ENCODE results near the gene SYTL3. TPM values are rescaled to one million over a fixed set of nuclear protein-coding genes. Genes with fewer than 3 reads are reported as not detected.
"Not testable (repeated sequence)": the region's sequence is repeated elsewhere in the genome, so short reads cannot be mapped to it uniquely, and the experiment has no call there.

Gene SYTL3
- polyA plus RNA-seq, 1 donor = 10.5 TPM

DNA sequence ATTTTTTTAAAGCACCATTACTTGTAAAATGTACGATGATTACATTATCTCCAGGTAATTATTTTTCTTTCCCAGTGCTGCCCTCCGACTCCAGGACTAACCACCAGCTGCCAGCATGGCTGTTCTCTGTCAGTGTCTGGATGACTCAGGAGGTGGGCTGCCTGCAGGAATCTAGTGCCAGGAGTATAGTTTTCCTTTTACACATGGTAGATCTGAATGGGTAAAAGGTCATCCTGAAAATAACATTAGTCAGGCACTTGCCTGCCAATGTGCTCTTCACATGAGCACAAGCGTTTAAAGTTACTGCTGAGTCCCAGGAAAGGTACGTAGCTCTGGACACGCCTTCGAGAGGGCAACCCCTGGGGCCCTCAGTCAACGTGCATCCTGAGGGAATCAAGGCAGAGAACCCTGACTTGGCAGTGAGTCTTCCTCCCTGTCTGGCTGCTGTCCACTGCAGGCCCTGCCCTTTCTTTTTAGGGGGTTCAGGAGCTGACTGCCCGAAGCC lies 7.7 kb upstream of the SYTL3 start:
- no peak for DNase-seq

DNA sequence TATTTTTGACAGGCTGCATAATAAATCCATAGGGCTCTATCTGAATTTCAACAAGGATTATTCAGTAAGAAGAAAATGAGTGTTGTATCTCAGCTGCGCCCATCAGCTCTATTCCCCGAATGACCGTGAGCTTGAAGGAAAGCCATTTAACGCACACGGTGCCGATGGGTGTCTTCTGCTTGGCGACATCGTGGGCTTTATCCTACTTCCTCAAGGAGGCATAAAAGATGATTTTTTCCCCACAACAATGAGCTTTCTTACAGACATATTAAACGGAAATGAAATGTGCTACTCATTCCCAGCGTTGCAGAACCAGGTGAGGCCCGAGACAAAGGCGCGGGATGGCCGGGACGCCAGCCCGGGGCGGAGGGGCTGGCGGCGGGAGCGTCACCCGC lies 6.0 kb upstream of the SYTL3 start:
- no peak for DNase-seq

DNA sequence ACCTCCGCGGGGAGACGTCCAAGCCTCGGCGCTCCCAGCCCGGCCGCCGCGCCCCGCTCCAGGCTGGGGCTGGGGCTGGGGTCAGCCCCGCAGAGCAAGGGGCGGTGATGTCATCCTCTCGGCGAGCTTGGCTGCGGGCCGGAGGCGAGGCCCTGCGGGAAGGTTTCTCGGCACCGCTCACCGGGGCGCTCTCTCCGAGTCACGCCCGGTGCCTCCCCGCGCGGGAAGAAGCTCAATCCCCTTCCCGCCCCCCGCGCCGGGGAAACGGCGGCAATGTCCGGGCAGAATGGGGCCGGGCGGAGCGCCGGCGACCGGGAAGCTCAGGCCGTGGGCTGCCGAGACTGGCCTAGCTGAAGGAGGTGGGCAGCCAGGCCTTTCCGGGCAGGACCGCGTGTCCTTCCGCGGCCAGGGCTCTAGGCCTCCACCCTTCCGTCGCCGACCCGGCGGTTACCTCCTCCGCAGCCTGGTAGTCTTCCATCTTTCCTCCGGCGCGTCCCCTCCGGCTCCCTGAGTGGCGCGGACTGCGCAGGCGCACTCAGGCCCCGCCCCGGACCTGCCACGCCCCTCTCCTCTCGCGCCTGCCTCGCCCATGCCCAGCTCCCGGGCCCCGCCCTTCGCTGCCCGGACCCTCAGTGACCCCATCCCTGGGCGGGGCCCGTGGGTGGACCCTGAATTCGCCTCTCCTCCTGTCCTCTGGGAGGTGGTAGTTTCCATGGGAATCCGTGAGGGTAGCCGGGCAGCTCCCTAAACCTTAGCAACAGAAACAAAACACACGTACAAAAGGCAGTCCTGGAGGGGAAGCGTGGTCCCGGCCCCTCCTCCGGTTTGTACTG lies 5.4 kb upstream of the SYTL3 start, which contains the start of gene DYNLT1:
DYNLT1 (minus strand) TSS at position 513 of the 833 bp plus-strand sequence; CDS start at position 478, 35 bp downstream.
- DNase-seq = peak; percentile 93

DNA sequence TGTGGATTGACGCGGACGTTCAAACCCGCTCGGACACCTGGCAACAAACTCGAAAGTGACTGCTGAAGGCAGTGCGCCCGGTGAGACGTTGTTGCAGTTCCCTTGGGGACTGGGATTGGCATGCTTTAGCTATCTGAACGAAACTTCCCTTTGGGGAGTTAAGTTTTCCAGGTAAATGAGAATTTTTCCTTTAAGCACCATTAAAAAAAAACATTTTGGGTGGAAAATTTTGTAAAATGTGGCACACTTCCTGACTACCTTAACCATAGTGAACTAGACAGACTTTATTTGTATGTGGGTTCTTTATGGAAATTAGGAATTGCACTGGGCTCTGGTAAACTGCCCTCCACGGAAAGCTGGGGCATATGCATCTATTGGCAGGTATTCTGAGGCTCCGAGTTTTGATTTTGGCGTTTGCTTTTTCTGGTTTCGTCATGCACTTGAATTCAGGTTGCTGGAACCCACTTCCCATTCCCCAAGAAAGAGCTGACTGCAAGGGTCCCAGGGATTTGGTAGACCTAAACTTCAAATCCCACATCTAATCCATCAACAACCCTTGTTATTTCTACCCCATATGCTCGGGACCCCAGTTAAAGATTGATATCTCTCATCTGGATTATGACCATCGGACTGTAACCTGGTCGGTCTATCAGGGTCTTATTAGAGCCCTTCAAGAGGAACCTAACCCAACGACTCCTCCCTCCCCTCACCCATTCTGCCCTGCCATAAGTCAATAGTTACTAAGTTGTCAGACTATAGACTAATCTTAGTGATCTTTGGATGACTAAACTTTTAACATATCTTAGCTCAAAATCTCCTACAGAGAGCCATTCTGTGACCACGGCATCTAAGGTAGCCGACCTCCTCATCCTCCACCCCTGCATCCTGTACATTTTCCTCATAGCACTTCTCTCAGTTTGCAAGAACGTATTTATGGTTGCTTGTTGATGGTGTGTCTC lies 4.5 kb upstream of the SYTL3 start:
- no peak for DNase-seq

DNA sequence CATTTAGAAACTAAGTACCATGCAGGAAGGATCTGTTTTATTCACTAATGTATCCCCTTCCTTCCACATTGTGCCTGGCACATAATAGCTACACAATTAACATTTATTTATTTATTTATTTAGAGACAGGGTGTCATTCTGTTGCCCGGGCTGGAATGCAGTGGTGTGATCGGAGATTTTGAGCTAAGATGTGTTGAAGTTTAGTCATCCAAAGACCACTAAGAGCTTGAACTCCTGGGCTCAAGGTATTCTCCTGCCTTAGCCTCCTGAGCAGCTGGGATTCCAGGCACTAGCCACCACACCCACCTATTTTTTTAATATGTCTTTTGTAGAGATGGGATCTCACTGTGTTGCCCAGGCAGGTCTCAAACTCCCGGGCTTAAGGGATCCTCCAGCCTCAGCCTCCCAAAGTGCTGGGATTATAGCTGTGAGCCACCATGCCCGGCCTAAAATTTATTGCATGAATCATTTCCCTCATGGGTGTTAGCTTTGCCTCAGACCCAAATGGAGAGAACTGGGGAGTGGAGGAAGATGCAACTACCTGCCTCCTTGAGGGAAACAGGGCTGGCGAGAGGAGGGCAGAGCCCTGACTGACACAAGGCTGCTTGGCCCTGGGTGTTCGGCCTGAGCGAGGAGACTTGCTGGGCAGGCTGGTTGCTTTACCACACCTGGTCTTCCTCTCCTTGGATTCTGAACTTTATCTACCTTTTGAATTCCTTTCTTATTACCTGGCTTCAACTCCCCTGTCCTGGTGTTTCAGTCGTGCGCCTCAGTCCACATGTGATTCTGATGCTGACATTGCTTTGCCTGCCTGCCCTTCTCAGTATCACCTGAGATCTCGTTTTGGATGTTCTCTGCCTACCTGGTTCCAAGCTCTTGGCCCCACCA lies 3.6 kb upstream of the SYTL3 start:
- DNase-seq = no peak

DNA sequence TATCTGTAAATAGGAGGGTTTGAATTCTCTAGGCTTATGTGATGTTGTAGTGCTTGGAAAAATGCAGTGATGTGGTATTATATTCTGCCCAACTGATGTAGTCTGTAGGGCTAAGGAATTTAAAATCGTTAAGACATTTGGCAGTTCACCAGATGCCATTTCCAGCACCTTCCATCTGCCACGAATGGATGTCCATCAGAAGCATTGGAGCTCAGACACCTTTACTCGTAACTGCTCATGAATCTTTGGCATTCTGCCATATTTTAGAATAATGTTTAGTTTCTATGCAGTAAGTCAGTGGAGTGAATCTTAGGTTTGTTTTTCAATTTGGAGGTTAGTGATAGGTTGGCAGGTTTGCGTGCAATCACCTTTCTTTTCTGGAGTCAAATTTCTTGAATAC lies 2.4 kb upstream of the SYTL3 start:
- no peak for DNase-seq

DNA sequence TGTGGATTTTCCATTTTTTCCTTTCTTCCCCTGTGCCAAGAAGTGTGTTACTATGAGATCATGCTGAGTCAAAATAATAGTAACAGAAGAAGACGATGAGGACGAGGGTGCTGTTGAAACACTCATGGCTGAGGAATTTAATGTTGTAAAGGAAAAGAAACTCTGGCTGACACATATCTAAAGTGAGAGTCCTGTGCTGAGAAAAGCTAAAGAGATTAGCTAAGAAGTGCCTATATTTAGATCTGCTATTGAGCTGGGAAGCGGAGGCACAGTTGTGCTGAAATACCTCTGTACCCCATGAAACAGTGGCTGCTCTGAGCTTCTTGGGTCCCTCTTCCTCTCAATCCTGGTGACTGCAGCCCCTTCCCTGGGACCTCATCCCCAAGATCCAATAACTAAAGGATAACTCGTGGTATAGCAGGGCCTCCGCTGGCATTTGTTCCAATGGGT lies 1.1 kb upstream of the SYTL3 start:
- no peak for DNase-seq

DNA sequence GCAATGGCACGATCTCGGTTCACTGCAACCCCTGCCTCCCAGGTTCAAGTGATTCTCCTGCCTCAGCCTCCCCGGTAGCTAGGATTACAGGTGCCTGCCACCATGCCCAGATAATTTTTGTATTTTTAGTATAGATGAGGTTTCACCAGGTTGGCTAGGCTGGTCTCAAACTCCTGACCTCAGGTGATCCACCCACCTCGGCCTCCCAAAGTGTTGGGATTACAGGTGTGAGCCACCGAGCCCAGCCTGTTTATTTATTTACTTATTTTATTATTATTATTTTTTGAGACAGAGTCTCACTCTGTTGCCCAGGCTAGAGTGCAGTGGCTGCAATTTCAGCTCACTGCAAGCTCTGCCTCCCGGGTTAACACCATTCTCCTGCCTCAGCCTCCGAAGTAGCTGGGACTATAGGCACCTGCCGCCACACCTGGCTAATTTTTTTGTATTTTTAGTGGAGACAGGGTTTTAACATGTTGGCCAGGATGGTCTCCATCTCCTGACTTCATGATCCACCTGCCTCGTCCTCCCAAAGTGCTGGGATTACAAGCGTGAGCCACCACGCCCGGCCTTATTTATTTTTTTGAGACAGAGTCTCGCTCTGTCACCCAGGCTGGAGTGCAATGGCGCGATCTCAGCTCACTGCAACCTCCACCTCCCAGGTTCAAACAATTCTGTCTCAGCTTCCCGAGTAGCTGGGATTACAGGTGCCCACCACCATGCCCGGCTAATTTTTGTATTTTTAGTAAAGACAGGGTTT lies 2.3 kb downstream of the SYTL3 start:
- DNase-seq = not testable (repeated sequence)

DNA sequence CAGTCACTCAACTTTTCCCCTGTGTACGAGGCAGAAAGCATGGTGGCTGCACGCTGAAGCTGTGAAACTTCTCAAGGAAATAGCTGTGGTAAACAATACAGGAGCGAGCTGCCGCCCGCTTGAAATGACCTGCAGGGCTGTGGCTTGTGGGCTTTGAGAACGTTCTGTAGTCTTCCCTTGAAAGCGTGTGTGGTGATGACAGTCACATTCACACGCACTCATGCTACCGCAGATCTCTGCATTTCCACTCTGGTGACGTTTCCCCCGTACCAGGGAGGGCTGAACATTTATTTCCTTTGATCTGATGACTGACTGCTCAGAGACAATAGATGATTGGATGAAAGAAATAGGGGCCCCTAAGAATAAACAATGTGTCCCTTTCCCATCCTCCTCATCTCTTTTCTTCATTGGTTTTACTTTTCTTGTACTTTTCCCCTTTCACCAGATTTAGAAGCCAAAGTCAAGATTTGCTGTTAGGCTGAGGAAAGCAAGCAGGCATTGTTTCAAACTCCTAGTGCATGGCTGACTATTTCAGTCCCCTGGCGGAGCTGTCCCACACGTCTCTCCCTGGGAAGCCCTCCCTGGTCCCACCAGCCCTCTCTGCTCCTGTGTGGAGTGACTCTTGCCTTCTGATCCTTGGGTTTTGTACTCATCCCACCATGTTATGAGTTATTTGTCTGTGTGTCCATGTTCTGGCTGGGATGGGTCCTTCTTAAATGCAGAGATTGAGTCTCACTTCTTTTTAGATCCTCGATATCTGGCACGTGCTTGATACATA lies 3.9 kb downstream of the SYTL3 start:
- no peak for DNase-seq

DNA sequence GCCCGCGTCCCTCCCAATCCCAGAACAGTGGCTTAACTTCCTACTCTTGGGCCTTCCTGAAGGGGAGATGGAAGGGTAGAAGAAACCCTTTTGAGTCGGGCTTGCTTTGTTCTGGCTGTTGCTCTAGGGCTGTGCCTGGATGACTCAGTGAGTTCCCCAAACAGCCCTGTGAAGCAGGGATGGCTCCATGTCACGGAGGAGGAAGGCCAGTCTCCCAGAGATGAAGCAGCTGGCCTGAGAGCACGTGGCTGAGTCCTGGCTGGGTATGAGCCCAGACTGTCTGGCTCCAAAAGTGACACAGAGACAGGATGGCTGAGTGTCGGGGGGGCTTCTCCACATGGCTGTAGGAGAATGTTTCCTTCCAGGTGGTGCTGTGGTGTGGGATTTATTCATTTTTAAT lies 4.6 kb downstream of the SYTL3 start:
- DNase-seq = peak; percentile 74

DNA sequence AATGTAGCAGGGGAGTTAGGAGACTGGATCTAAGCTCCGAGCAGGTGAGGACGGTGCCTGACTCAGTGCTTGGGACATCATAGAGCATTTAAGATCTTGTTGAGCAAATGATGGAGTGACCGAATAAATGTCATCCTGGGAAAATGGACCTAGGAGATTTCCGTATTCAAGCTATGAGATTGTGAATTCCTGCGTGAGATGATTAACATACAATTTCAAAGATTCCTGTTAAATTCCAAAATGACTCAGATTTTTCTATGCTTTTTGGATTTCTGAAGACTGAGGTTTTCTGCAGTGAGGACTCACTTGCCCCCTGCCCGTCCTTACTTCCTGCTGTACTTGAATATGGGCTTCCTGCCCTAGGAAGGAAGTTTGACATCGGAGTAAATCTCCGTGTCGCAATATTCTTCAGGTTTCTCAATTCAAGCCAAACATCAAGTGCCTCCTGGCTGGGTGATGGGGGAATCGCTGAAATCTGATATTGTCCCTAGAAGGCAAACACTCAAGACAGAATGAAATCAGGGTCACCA lies 5.2 kb downstream of the SYTL3 start:
- DNase-seq = no peak

DNA sequence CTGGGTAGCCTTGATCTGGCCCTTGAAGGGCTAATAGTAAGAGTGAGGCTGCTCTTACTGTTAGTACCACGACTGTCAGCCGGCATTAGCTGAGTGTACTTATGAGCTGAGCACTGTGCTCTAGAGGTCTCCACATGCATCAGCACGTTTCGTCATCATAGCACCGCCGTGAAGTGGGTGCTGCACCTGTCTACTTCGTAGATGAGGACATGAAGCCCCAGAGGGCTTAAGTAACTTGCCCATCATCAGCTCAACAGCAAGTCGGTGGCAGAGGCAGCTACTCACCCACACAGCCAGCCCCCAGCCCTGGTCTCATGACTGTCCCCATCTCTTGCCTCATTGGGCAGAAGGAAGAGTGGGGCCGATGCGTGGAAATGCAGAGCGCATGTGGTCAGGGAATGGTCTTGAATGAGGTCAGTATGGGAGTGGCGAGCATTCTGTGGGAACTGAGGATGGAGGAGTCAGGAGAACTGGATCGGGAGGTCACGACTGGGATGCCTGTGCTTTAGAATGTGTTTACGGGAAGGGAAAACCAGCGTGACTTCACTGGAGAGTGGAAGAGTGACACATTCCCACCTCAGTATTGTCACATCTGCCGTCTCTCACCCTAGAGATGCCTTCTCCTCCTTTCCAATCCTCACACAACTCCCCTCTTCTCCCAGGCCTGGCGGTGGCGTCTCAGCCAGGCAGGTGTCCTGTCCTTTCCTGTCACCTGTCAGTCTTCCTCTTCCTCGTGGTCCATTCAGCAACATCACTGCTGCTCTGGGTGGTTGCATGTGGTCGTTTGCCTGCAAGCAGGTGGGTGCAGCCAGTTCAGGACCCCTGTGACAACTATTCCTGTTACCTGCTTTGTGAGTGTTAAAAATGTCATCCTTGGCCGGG lies 6.0 kb downstream of the SYTL3 start:
- no peak for DNase-seq

DNA sequence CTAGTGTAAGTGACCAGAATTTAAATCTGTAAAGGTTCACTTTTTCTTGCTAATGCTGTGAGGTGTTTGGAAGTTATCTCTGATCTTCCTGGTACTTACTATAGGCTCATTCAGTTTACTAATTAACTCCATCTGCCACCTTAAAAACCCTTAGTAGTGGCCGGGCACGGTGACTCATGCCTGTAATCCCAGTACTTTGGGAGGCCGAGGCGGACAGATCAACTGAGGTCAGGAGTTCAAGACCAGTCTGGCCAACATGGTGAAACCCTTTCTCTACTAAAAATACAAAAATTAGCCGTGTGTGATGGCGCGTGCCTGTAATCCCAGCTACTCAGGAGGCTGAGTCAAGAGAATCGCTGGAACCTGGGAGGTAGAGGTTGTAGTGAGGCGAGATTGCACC lies 7.1 kb downstream of the SYTL3 start:
- not testable (repeated sequence) for DNase-seq

DNA sequence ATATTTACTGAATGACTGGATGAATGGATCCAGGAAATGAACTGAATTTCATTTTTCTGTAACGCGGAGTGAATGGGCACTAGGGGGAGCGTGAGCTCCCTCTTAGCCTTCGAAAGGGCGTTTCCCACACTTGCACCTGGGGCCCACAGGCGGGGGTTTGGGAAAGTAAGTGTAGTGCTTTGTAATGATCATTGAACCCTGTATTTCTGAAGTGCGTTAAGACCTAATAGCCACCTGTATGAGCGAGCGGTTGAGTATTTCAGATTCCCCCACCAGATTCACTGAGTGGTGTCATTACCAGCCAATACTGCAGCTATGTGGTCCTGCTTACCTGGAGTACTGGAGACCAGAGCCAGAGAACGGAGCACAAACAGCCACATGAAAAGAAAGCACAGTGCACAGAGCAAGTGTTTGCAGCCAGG lies 10.5 kb downstream of the SYTL3 start:
- DNase-seq = no peak

DNA sequence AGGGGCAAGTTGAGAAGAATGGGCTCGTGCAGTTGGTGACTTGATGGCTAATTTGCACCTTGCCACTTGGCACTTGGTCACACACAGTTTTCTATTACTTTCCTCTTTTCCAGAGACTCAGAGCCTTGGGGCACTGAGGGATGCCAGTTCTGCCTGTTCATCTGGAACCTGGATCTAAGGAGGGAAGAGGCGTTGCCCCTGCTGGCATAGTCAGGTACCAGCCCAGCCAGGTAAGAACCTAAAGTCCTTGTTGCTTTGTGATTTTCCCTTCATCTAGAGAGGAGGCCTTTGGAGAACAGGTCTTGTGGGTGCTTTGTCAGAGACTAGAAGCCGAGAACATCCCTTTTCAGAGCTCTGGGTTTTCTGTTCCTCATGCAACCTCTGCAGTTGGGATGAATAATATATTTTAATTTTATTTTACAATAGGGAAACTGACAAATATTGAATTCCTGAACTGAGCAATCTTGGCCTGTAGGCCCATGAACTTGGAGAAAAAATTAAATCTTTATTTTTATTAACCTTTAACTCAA lies 11.4 kb downstream of the SYTL3 start:
- DNase-seq = no peak

DNA sequence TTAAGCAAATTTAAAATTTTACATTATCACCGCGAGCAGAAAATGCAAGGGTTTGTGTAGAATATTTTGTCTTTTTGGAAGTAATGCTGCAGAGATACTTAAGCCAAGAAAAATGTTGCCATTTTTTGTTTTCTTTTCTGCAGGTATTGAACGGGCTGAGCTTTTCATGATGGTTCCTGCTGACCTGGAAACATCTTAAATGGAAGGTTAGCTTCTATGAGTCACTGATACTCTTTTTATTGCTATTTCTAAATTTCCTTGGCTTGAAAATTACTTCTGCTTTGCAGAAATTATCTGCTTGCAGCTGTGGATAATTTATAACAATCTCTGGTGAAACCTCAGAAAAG lies 12.7 kb downstream of the SYTL3 start:
- no peak for DNase-seq

DNA sequence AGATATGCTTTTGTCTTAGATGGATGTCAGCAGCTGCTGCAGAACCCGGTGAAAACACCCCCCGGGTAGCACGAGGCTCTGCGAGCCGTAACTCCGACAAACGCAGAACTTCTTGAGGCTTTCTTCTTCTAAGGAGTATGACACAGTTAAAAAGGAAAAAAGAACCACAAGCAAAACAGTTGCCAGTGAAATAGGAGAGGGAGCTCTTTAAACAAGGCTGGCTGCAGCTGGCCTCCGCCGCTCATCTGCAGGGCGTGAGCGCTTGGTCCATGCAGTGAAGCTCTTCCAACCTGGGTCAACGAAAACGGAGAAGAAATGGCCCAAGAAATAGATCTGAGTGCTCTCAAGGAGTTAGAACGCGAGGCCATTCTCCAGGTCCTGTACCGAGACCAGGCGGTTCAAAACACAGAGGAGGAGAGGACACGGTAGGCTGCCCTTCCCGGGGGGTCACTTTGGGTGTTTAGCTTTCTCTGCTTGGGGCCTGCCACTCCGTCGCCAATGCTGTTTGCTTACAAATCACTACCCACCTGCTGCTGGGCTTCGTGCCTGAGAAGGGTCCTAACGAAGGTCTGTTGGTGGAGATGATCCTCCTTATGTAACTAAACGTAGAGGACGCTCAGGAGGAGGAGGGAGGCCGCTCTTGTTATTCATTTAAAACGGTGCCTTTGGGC lies 13.2 kb downstream of the SYTL3 start:
- DNase-seq = peak; percentile 67

DNA sequence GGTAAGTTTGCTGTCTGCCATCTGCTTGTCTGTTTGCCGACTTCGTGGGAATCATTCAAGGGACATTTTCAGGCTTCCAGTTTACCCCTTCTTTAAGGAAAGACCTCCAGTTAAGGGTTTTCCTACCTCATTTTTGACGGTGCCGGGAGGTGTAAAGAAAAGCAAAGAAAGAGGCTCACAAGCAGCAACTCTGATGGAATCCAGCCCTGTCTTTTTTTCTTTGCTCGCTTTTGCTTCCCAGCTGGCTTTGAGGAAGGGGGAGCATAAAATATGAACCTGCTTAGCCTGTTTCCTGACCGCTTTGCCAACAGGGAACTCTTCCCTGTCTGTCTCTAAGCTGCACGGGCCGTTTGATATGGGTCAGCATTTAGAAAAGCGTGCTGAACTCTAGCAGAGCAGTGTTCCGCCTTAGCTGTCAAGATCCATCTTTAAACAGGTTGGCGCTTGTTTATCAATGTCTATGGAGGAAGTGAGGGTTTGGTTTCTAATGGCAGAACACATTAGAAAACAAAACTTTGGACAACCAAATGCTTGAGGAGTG lies 13.8 kb downstream of the SYTL3 start:
- no peak for DNase-seq
